Fibroblast of pulmonary artery (primary cell): Measurements from ENCODE around the gene STX11.

Source experiments
- DNase-seq: peaks from one replicate; pipeline ENCODE4 v3.0.0-alpha.2; 2010; ENCODE audit warnings: low read depth
- H3K4me3 ChIP-seq: replicated peaks from 2 replicates; pipeline ENCODE4 v1.5.1; 2011; ENCODE audit warnings: low read depth, mild to moderate bottlenecking, control low read depth, low read length, moderate library complexity
- CTCF ChIP-seq: IDR thresholded peaks from 2 replicates; pipeline ENCODE4 v1.5.1; 2011; ENCODE audit warnings: mild to moderate bottlenecking, control low read depth, low read length, inconsistent platforms; ENCODE audit errors: missing control alignments

The STX11 gene

GRCh38 chr6:144197919-144198318, 47.6 kb downstream of the STX11 start:
- no peak overlapping the region for H3K4me3 ChIP-seq
- no peak for TF ChIP-seq CTCF
- DNase-seq, result no peak

GRCh38 chr6:144202879-144203468, 52.7 kb downstream of the STX11 start:
- no peak for DNase-seq
- no peak for TF ChIP-seq CTCF
- no peak overlapping the region for H3K4me3 ChIP-seq

- H3K4me3 ChIP-seq, result no peak overlapping the region
- TF ChIP-seq CTCF, result no peak
- no peak for DNase-seq
Measured at GRCh38 chr6:144211160-144211559, 60.8 kb downstream of the STX11 start.

GRCh38 chr6:144213315-144213714, 63.0 kb downstream of the STX11 start:
- no peak overlapping the region for H3K4me3 ChIP-seq
- DNase-seq, result no peak
- TF ChIP-seq CTCF, result no peak

GRCh38 chr6:144214029-144214428, 63.7 kb downstream of the STX11 start:
- H3K4me3 ChIP-seq, result no peak overlapping the region
- DNase-seq, result no peak
- TF ChIP-seq CTCF, result no peak

GRCh38 chr6:144214622-144215401, 64.5 kb downstream of the STX11 start:
- H3K4me3 ChIP-seq, result no peak overlapping the region
- no peak for DNase-seq
- no peak for TF ChIP-seq CTCF
